ENCODE results near the gene JAG1.

DNA sequence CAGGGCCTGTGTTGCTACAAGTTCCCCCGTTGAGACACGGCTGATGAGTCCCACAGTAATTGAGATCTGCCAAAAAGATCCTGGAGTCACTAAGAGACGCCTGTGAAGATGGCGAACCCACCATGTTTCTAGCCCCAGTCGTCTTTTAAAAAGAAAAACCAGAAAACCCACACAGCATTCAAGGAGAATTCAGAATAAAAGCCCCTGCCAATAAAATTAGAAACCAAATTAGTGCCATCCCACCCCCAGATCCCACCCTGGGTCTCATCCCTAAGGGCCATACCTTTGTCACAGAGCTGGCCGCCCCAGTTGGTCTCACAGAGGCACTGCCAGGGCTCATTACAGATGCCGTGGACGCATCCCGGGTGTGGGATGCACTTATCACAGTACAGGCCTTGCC, 21.6 kb downstream of the JAG1 start:
- TF ChIP-seq SREBF2 (IDR thresholded peaks at IDR 0.05) (no peak), SMC3 (IDR thresholded peaks at IDR 0.05) (no peak), POLR2AphosphoS2 (conservative IDR thresholded peaks at IDR 0.05; ENCODE audit: low read length) (no peak), ZC3H11A (IDR thresholded peaks at IDR 0.05) (no peak)
- TF ChIP-seq, protein P1, sequence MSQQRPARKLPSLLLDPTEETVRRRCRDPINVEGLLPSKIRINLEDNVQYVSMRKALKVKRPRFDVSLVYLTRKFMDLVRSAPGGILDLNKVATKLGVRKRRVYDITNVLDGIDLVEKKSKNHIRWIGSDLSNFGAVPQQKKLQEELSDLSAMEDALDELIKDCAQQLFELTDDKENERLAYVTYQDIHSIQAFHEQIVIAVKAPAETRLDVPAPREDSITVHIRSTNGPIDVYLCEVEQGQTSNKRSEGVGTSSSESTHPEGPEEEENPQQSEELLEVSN (IDR thresholded peaks at IDR 0.05; ENCODE audit: borderline replicate concordance, low read depth), result no peak
- TF ChIP-seq, protein P2, sequence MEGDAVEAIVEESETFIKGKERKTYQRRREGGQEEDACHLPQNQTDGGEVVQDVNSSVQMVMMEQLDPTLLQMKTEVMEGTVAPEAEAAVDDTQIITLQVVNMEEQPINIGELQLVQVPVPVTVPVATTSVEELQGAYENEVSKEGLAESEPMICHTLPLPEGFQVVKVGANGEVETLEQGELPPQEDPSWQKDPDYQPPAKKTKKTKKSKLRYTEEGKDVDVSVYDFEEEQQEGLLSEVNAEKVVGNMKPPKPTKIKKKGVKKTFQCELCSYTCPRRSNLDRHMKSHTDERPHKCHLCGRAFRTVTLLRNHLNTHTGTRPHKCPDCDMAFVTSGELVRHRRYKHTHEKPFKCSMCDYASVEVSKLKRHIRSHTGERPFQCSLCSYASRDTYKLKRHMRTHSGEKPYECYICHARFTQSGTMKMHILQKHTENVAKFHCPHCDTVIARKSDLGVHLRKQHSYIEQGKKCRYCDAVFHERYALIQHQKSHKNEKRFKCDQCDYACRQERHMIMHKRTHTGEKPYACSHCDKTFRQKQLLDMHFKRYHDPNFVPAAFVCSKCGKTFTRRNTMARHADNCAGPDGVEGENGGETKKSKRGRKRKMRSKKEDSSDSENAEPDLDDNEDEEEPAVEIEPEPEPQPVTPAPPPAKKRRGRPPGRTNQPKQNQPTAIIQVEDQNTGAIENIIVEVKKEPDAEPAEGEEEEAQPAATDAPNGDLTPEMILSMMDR (IDR thresholded peaks at IDR 0.05), result no peak
